ENCODE measurements around the gene SPATA2. TPM values are rescaled to one million over a fixed set of nuclear protein-coding genes. Genes with fewer than 3 reads are reported as not detected.

Gene SPATA2
- total and polyA plus RNA-seq, 2 of the 8 experiments (the other 6 are each of a cell fraction or from before 2014, with no cell fraction given), result 11.0 to 13.0 TPM

DNA sequence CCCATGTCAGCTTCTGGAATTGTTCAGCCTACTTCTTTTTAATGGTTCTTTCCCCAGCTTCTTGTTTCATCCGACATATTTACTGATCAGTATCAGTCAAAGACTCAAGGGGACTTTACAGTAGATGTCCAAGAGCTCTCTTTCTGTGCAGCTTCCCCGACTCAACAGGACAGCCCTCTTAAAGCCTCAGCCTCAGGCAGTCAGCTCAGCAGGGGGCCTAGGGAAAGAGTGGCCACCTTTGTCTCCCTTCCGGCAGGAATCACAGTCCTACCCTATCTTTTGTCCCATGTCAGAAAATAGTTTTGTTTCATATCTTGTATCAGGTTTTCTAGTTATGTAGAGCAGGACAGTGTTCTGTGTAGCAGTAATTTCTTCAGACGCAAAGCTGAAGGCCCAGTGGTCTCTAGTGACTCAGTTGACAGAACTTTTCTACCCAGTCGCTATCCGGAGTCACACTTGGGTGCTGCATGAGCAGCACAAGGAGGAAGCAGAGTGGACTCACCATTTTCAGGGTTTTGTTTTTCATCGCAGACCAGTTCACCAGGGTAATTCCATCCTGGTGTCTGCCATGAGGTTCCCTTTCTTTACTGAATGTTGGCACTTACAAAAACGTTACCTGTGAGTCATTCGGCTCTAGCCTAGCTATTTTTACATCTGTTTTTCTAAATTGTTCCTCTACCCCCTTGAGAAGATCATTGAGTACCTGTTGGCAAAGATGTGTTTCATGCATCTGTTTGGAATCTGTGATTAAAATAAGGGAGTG is 47.7 kb downstream of the SPATA2 start:
- CTCF ChIA-PET (ENCODE audit: partially characterized antibody), result interaction anchor here (0.6 to 3.3 kb wide), 8 partner anchors 21 to 690 kb away, joined by 3 to 20 read pairs (median 4); no protein-coding TSS in a partner anchor
- no peak overlapping the region for H2BK15ac ChIP-seq (ENCODE audit: low read length)
- H3K9ac ChIP-seq (replicated peaks in 1 of 4; ENCODE audit: extremely low read depth in 1 of 4, low read depth in 3 of 4, low read length in 3 of 4), result no peak overlapping the region
- H3K4me2 ChIP-seq (ENCODE audit: insufficient read depth in 1 of 2, low read depth in 2 of 2, low read length in 2 of 2), result no peak overlapping the region
- no peaks in the 10 kb centered on the region for H3K79me1 ChIP-seq (ENCODE audit: low read depth, low read length)
- no peak overlapping the region for H2AFZ ChIP-seq (ENCODE audit: low read length)
- 0 out of 7 replicates have a peak, but pooled peaks cover 0 to 2% (median 0%) of the 10 kb centered on the region in 4 experiments for H3K27me3 ChIP-seq (replicated peaks in 1 of 4; ENCODE audit: control insufficient read depth in 3 of 4, extremely low read depth in 1 of 4, insufficient read depth in 3 of 4, low read length in 3 of 4)
- no peak overlapping the region for H4K8ac ChIP-seq (ENCODE audit: extremely low read depth, insufficient read depth, low read length)
- H3K36me3 ChIP-seq (ENCODE audit: control insufficient read depth in 2 of 4, insufficient read depth in 4 of 4, low read length in 3 of 4), result no peaks in the 10 kb centered on the region
- H3K4ac ChIP-seq (replicated peaks; ENCODE audit: insufficient read length, low read depth, low read length), result no peak overlapping the region
- no peak overlapping the region for H3K56ac ChIP-seq (replicated peaks; ENCODE audit: insufficient read length, low read depth, low read length)
- no peak overlapping the region for H4K5ac ChIP-seq (ENCODE audit: insufficient read length, low read depth, low read length)
- no peak overlapping the region for H3K4me3 ChIP-seq (ENCODE audit: extremely low read depth in 1 of 4, insufficient read depth in 2 of 4, low read depth in 3 of 4, low read length in 4 of 4)
- H3K27ac ChIP-seq (ENCODE audit: low read depth, low read length), result no peak overlapping the region
- H4K20me1 ChIP-seq (replicated peaks in 1 of 2; ENCODE audit: control insufficient read depth in 1 of 2, insufficient read depth in 2 of 2, low read length in 2 of 2), result peaks cover 0 to 3% of the 10 kb centered on the region in 2 experiments
- no peak overlapping the region for H2BK5ac ChIP-seq (ENCODE audit: low read depth, low read length)
- no peak overlapping the region for H2AK5ac ChIP-seq (ENCODE audit: low read depth, low read length)
- H3K18ac ChIP-seq (ENCODE audit: extremely low read depth, low read length), result no peak overlapping the region
- H3K23me2 ChIP-seq (ENCODE audit: low read depth, low read length), result no peaks in the 10 kb centered on the region
- H3K9me3 ChIP-seq (ENCODE audit: insufficient read depth in 2 of 2, low read depth in 1 of 2, low read length in 1 of 2), result no peaks in the 10 kb centered on the region
- no peak overlapping the region for H3K14ac ChIP-seq (ENCODE audit: insufficient read length)
- POLR2A ChIA-PET (ENCODE audit: partially characterized antibody), result interaction anchor here (1.0 to 1.2 kb wide), 2 partner anchors 19 to 182 kb away, joined by 3 to 4 read pairs; no protein-coding TSS in a partner anchor
- no peak overlapping the region for H4K91ac ChIP-seq (replicated peaks; ENCODE audit: insufficient read length, low read length)
- H2BK120ac ChIP-seq (replicated peaks; ENCODE audit: low read depth, low read length), result no peak overlapping the region
- H2BK20ac ChIP-seq (ENCODE audit: low read length), result no peak overlapping the region
- FAIRE-seq (no peak), DNase-seq (ENCODE audit: low read depth in 1 of 2, low spot score in 2 of 2) (no peak)
- no peak overlapping the region for H2BK12ac ChIP-seq (ENCODE audit: low read depth, low read length)
- H3K79me2 ChIP-seq (ENCODE audit: control insufficient read depth in 1 of 2, insufficient read depth in 2 of 2, low read length in 2 of 2), result no peaks in the 10 kb centered on the region
- 86% methylated on average over 9 of the region's 9 CpGs; no CpG with 5 or more reads in 1 of the 2 experiments for WGBS, 2 experiments (ENCODE audit: extremely low coverage in 1 of 2, insufficient coverage in 1 of 2, insufficient read length in 1 of 2, insufficient replicate concordance in 2 of 2, low coverage in 1 of 2, low lambda C conversion rate in 2 of 2, missing lambda C conversion rate in 1 of 2)
- H3K23ac ChIP-seq (ENCODE audit: insufficient read length), result no peak overlapping the region
- no peaks in the 10 kb centered on the region for H3K4me1 ChIP-seq (replicated peaks in 1 of 4; ENCODE audit: control insufficient read depth in 3 of 4, insufficient read depth in 4 of 4, low read length in 3 of 4)
- TF ChIP-seq POU5F1 (IDR thresholded peaks at IDR 0.05; ENCODE audit: low read depth, low read length), result no peak
- TF ChIP-seq BACH1 (IDR thresholded peaks at IDR 0.05; ENCODE audit: low read length), result no peak
- TF ChIP-seq RAD21 (IDR thresholded peaks at IDR 0.05 in 1 of 2, conservative IDR thresholded peaks at IDR 0.05 in 1 of 2; ENCODE audit: low read depth in 2 of 2, low read length in 2 of 2), result no peak
- TF ChIP-seq RNF2 (IDR thresholded peaks at IDR 0.05; ENCODE audit: borderline replicate concordance, low read depth, low read length, missing control alignments, poor library complexity, severe bottlenecking), result no peak
- no peak for TF ChIP-seq BCL11A (IDR thresholded peaks at IDR 0.05; ENCODE audit: low read depth in 2 of 2, low read length in 2 of 2)
- TF ChIP-seq CTBP2 (IDR thresholded peaks at IDR 0.05; ENCODE audit: borderline replicate concordance, insufficient read depth, insufficient read length, low read length), result no peak
- no peak for TF ChIP-seq SIRT6 (IDR thresholded peaks at IDR 0.05; ENCODE audit: low read length)
- TF ChIP-seq SAP30 (IDR thresholded peaks at IDR 0.05; ENCODE audit: insufficient read depth, insufficient replicate concordance, low read length), result no peak
- TF ChIP-seq RBBP5 (IDR thresholded peaks at IDR 0.05; ENCODE audit: borderline replicate concordance, low read depth, low read length), result no peak
- no peak for TF ChIP-seq SRF (IDR thresholded peaks at IDR 0.05; ENCODE audit: low read depth, low read length)
- TF ChIP-seq CHD1 (IDR thresholded peaks at IDR 0.05; ENCODE audit: low read depth, low read length), result no peak

All from H1 (cell line).